ENCODE measurements around the gene OR8B8.

- no peak for TF ChIP-seq POLR2A (IDR thresholded peaks at IDR 0.05; ENCODE audit: extremely low read depth, insufficient read length)
- no peak for TF ChIP-seq MAX (IDR thresholded peaks at IDR 0.05; ENCODE audit: low read depth, low read length)
- TF ChIP-seq CTCF (IDR thresholded peaks at IDR 0.05; ENCODE audit: low read depth, low read length), result no peak
These were observed 37.9 kb upstream of the OR8B8 start for GRCh38 chr11:124483422-124483821.
